C1 segment of cervical spinal cord (tissue), 14 donors: ENCODE data around the gene CALB2.

ENCODE experiments used
- DNase-seq, 14 donors: peaks; one replicate each; lab custom pipeline; 2025; lab: John Stamatoyannopoulos, UW

Gene CALB2

GRCh38 chr16:71426069-71426879, 67.8 kb downstream of the CALB2 start:
- DNase-seq: peak in 1 of 14 donors; percentile 16

DNA sequence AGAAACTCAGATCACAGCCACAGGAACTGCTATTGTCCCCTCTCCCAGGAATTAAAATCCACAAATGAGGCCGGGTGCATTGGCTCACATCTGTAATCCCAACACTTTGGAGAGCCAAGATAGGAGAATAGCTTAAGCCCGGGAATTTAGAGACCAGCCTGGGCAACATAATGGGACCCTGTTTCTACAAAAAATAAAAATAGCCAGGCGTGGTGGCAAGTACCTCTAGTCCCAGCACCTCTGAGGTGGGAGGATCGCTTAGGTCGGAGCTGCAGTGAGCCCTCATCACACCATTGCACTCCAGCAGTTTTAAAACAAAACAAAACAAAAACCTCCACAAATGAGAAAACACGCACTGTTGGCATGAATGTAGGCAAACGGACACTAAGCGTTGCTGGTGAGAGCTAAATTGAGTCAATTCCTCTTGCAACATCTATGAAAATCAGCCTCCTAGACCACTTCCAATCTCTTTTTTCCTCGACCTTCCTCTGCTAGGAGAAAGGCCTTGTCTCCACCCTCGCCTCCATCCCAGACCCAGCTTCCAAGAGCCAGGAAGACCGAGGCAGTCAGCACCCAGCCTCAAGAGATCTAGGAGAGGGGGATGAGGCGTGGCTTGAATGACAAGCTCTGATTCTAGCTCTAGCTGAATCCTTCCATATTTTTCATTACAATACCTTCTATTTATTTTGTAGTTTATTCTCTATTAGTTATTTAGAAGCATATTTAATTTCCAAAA, 68.5 kb downstream of the CALB2 start:
- DNase-seq: no peak

GRCh38 chr16:71428385-71428784, 69.9 kb downstream of the CALB2 start:
- no peak for DNase-seq

DNA sequence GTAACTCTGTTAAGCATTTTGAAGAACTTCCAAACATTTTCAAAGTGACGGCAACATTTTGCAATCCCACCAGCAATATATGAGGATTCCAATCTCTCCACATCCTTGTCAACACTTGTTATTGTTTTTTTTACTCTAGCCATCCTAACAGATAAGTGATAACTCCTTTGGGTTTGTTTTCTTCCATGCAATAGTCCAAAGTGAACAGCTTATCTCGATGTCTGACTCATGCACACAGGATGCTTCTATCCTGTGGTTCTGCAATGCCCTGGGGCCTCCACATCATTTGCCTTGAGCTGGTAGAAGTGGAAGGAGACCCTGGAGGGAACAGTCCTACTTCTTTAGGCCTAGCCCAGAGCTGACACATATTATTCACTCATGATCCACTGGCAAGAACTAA, 70.4 kb downstream of the CALB2 start:
- DNase-seq: no peak

GRCh38 chr16:71429581-71429980, 71.1 kb downstream of the CALB2 start:
- no peak for DNase-seq

DNA sequence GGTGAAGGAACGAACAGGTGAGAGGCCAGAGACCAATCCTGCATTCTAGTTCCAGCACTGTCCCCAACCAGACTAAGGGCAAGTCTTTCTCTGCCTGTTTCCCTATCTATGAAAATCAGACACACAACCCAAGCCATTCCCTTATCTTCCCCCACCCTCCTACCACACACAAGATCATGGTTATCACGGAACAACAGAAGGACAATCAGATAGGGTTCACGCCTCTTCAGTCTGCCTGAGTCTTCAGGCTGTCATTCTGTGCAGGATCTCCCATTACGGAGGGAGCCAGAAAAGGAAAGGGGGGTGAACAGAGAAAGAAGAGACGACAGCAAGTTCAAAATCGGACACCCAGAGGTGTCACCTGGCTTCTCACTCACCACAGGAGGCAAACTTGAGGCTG, 72.2 kb downstream of the CALB2 start:
- DNase-seq: no peak

- no peak for DNase-seq
These were observed 72.7 kb downstream of the CALB2 start for GRCh38 chr16:71431176-71431575.

GRCh38 chr16:71431991-71432390, 73.5 kb downstream of the CALB2 start:
- DNase-seq: no peak

DNA sequence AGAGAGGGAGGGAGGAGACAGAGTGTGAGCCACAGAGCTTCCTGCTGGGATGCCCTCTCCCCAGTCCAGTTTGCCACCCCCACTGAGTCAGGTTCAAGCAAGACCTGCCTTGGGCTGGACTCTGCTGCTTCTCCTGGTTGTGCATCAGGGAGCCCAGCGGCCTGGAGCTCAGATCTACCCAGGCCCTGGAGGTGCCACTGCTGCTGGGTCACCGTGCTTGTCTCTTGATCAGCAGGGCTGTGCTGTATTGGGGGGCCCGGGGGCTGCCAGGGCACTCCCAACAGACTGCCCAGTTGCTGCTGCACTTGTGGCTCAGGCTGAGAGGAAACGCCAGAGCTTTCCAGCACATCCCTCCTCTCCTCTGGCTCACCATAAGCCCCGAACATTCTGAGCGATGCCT, 74.4 kb downstream of the CALB2 start:
- no peak for DNase-seq

- DNase-seq: no peak
These were observed 78.0 kb downstream of the CALB2 start for GRCh38 chr16:71436473-71436872.

- DNase-seq: no peak
These were observed 81.0 kb downstream of the CALB2 start for GRCh38 chr16:71439523-71439922.
